ENCODE data around the gene GJD4. TPM values are rescaled to one million over a fixed set of nuclear protein-coding genes. Genes with fewer than 3 reads are reported as not detected.
A peak's percentile ranks its signal among the peaks of the same experiment; 100 is the strongest.

The GJD4 gene
- total RNA-seq, 4 donors from 2014 or later: not detected

DNA sequence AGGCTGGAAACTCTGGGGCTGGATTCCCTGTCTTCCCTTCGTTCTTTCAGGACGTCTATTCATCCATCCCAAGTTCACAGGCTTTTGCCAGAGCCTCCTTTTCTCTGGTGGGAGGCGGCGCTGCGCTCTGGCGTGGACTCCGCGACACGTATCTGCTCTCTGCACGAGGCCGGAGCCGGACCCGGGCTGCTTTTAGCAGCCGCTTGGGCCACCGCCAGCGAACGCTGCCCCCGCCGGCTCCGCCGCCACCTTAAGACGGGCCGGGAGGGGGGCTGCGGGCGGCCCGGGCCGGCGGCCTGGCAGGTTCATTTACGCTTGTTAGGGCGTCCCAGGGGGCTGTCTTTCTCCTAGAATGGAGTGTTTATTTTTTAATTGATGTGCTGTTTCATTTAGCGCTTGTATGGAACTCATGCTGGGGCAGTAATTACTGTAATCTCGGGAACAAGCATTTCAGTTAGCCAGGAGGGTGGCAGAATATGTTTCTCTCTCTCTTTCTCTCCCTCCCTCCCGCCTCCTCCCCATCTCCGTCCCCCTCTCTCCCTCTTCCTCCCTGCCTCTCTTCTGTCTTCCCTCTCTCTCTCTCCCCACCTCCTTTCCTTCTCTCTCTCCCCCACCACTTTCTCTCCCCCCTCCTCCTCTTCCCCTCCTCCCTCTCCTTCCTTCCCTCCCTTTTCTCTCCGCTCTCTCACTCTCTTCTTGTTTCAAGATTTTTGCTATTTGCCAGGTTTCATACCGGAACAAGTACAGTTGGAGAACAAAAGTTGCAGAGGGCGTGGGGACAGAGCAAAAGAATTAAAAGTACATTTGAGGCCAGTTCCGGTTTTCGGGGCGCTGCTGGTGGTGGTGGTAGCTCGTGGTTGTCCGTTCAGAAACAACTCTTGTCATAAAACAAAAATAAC is 38.3 kb downstream of the GJD4 start:
- Histone ChIP-seq H3K27ac (peak overlapping the region in 3 of 4 donors; percentile 32 to 74 (median 56)), H3K4me1 (peaks cover 13 to 47% (median 26%) of the 10 kb centered on the region in 3 donors), H3K36me3 (no peaks in the 10 kb centered on the region), H3K27me3 (peaks cover 0 to 45% (median 0%) of the 10 kb centered on the region in 4 donors), H3K4me3 (peak overlapping the region; percentile 65 to 85 (median 70)), H3K9me3 (no peaks in the 10 kb centered on the region)
- DNase-seq: no peak
- no peak for TF ChIP-seq POLR2A (IDR thresholded peaks at IDR 0.05)
- TF ChIP-seq, protein P1, sequence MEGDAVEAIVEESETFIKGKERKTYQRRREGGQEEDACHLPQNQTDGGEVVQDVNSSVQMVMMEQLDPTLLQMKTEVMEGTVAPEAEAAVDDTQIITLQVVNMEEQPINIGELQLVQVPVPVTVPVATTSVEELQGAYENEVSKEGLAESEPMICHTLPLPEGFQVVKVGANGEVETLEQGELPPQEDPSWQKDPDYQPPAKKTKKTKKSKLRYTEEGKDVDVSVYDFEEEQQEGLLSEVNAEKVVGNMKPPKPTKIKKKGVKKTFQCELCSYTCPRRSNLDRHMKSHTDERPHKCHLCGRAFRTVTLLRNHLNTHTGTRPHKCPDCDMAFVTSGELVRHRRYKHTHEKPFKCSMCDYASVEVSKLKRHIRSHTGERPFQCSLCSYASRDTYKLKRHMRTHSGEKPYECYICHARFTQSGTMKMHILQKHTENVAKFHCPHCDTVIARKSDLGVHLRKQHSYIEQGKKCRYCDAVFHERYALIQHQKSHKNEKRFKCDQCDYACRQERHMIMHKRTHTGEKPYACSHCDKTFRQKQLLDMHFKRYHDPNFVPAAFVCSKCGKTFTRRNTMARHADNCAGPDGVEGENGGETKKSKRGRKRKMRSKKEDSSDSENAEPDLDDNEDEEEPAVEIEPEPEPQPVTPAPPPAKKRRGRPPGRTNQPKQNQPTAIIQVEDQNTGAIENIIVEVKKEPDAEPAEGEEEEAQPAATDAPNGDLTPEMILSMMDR (IDR thresholded peaks at IDR 0.05): no peak
- WGBS, 2 donors: 0 to 1% methylated on average over 29 to 33 of the region's 42 CpGs
- intact Hi-C loops (cut with DNase I): no loop called here

DNA sequence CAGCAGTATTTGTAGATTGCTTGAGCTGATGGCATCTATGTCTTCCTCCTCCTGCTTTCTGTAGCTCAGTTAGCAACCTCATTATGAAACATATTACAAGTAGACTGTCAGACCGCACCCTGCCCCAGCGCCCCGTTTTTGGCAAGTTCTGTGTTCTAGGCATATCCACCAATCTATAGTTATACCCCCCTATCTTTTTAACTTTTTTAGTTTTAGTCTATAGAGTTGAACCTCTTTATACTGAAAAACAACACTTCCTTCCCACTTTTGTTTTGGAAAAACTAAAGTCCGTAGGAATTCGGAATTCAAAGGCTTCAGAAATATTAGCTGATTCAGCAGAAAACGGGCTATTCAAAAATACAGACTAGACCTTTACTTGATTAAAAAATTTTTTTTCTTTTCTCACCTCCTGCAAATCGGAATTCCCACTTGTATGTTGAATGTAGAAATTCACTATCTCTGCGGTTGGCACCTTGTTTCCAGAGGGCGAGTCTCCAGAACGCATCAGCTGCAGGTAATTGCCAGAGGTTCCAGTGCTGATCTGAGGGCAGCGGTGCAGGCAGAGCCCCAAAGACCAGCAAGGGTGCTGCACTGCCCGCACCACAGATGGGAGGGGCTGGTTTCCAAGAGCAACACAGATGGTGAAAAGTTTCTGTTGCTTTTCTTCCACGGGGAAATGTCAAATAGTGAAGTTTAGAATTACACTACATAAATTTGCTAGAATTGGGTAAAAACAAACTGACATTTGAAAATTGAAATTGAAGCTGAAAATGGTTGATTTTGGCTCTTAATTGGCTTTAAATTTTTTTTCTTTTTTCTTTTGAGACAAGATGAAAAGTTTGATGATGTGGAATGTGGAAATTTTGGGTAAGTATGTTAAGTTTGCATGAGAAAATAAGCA is 39.2 kb downstream of the GJD4 start:
- H3K27me3 ChIP-seq: peaks cover 0 to 36% (median 0%) of the 10 kb centered on the region in 4 donors

DNA sequence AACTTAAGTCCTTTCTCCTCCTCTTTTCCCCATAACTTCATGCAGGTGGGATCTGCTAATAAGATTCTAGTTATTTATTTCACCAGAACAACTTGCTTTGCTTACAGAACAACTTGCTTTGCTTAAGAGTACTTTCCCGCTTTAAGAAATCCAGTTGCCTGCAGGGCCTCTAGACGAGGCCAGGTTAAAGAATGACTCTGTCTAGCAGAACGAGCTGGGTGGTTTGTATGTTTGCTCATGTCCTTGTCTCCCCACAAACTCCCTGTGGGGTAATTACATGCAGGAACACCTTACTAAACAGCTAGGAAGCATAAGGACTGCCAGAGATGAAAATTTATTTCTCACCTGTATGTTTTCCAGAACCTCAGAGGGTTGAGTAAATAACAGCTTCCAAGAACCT is 45.8 kb downstream of the GJD4 start:
- no peak overlapping the region for H3K4me3 ChIP-seq
- no peaks in the 10 kb centered on the region for H3K9me3 ChIP-seq
- no peak for TF ChIP-seq POLR2A (IDR thresholded peaks at IDR 0.05)
- TF ChIP-seq, protein P1 (IDR thresholded peaks at IDR 0.05): no peak
- DNase-seq: no peak
- WGBS, 2 donors: 14 to 35% methylated on average over 3 of the region's 3 CpGs
- H3K27me3 ChIP-seq: peaks cover 0 to 5% (median 0%) of the 10 kb centered on the region in 4 donors
- no peaks in the 10 kb centered on the region for H3K4me1 ChIP-seq
- intact Hi-C loops (cut with DNase I): no loop called here
- no peaks in the 10 kb centered on the region for H3K36me3 ChIP-seq
- no peak overlapping the region for H3K27ac ChIP-seq

More for the DNA sequence above, 39.2 kb downstream of the GJD4 start:
- TF ChIP-seq POLR2A (IDR thresholded peaks at IDR 0.05): no peak
- TF ChIP-seq, protein P1 (IDR thresholded peaks at IDR 0.05): no peak
- H3K4me1 ChIP-seq: peaks cover 13 to 47% (median 26%) of the 10 kb centered on the region in 3 donors
- intact Hi-C loops (cut with DNase I): no loop called here
- no peaks in the 10 kb centered on the region for H3K36me3 ChIP-seq
- peak overlapping the region; percentile 65 to 85 (median 70) for H3K4me3 ChIP-seq
- H3K27ac ChIP-seq: peak overlapping the region in 3 of 4 donors; percentile 11 to 56 (median 32)
- WGBS, 2 donors: 7 to 17% methylated on average over 13 of the region's 13 CpGs
- H3K9me3 ChIP-seq: no peaks in the 10 kb centered on the region
- DNase-seq: no peak

DNA sequence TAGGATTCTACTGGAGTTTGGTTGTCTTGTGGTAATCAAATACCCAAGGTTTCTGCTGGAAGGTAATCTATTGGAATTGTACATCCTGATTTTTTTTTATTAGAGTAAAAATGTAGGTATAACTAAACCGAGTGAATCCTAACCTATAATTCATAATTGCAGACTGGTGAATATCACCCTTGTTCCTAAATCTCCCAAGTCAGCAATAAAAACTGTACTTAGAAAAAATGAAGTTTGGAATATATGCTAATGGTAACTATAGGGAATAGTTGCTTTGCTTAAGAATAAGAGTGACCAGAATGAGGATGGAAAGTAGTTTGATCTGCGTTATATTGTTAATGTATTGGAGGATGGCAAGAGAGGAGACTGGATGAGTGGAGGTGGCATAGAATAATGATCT is 47.7 kb downstream of the GJD4 start:
- no peak for TF ChIP-seq POLR2A (IDR thresholded peaks at IDR 0.05)
- TF ChIP-seq, protein P1 (IDR thresholded peaks at IDR 0.05): no peak
- H3K4me1 ChIP-seq: no peaks in the 10 kb centered on the region
- intact Hi-C loops (cut with DNase I): no loop called here
- H3K27me3 ChIP-seq: peaks cover 0 to 5% (median 0%) of the 10 kb centered on the region in 4 donors
- no peak overlapping the region for H3K27ac ChIP-seq
- no peak overlapping the region for H3K4me3 ChIP-seq
- DNase-seq: no peak
- 85 to 90% methylated on average over 2 of the region's 2 CpGs for WGBS, 2 donors
- H3K36me3 ChIP-seq: no peaks in the 10 kb centered on the region
- no peaks in the 10 kb centered on the region for H3K9me3 ChIP-seq

All from esophagus squamous epithelium (tissue), 5 donors.